Epithelial cell of esophagus (primary cell): ENCODE measurements around the gene ARMH3.

Experiments used
- DNase-seq: peaks from one replicate; pipeline ENCODE4 v3.0.0; 2010; ENCODE audit warnings: low read depth
- H3K4me3 ChIP-seq: 2 replicates; pipeline ENCODE4 v1.5.1; 2011; ENCODE audit warnings: mild to moderate bottlenecking, low read length, control low read depth
- TF ChIP-seq, protein P1 (sequence below): IDR thresholded peaks from 2 replicates; pipeline ENCODE4 v1.5.1; 2011; ENCODE audit warnings: low read depth, mild to moderate bottlenecking, low read length, control low read depth, inconsistent platforms; ENCODE audit not compliant: insufficient read depth; ENCODE audit errors: missing control alignments

ARMH3 gene

DNA sequence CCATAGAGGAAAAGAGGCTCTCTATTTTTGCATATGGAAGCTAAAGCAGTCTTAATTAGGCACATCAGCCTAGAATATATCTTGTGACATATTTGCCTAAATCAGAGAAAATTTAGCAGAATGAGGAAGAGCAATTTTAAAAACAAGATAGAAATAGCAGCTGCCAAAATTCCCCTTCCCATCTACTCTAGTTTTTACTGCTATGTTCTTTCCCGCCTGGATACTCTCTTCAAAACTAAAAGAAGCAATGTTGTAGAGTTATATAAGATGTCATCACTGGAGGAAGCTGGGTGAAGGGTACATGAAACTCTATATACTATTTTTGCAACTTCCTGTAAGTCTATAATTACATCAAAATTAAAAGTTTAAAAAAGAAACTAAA is 87.0 kb downstream of the ARMH3 start:
- TF ChIP-seq, protein P1, sequence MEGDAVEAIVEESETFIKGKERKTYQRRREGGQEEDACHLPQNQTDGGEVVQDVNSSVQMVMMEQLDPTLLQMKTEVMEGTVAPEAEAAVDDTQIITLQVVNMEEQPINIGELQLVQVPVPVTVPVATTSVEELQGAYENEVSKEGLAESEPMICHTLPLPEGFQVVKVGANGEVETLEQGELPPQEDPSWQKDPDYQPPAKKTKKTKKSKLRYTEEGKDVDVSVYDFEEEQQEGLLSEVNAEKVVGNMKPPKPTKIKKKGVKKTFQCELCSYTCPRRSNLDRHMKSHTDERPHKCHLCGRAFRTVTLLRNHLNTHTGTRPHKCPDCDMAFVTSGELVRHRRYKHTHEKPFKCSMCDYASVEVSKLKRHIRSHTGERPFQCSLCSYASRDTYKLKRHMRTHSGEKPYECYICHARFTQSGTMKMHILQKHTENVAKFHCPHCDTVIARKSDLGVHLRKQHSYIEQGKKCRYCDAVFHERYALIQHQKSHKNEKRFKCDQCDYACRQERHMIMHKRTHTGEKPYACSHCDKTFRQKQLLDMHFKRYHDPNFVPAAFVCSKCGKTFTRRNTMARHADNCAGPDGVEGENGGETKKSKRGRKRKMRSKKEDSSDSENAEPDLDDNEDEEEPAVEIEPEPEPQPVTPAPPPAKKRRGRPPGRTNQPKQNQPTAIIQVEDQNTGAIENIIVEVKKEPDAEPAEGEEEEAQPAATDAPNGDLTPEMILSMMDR: no peak
- H3K4me3 ChIP-seq: no peak overlapping the region
- no peak for DNase-seq

DNA sequence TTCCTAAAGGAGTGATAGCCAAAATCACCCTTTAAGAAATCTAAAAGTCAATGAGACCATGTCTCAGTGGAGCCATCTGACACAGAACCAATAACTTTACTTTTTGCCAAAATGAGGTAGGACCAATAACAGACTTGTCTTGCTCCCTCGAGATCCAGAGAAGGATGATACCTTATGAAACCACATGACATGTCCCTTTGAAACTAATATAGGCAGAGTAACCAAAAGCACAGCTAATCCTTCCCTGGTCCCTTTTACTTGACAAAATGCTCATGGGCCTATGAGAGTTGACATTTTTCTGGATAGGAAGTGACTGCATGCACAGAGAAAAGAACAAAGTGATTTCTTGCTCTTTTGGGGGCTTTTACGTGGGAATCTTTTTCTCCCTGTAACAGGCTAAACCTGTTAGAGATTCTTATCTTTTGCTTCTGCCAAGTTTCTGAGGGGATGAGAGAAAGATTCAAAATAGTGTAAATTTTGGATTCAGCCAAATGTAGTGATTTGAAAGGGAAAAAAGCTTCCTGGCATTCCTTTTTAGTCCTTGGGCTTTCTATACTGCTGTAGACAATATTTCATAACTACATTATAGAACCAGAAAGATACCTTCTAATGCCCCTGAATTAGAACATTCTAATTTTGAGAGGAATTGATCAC is 87.6 kb downstream of the ARMH3 start:
- DNase-seq: no peak

GRCh38 chr10:101967713-101968112 is 88.3 kb downstream of the ARMH3 start:
- peak; percentile 59 for DNase-seq
- TF ChIP-seq, protein P1: no peak
- H3K4me3 ChIP-seq: no peak overlapping the region

More for the DNA sequence above, 87.6 kb downstream of the ARMH3 start:
- TF ChIP-seq, protein P1: no peak
- H3K4me3 ChIP-seq: no peak overlapping the region

DNA sequence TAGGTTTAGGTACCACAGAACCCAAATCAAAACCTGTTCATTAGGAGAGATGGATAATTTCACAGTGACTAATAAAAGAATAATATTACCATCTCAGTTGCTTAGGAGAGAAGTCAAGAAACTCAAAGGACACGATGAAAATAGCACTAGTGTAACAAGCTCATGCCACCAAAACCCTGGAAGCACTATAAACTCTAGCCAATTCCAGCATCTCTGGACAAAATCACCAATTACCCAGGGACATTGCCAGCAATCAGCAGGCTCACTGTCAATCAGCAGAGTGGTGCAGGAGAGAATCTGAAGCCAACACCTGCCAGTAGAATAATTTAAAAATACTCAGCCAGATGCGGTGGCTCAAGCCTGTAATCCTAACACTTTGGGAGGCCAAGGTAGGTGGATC is 88.9 kb downstream of the ARMH3 start:
- no peak overlapping the region for H3K4me3 ChIP-seq
- TF ChIP-seq, protein P1: no peak
- DNase-seq: no peak

DNA sequence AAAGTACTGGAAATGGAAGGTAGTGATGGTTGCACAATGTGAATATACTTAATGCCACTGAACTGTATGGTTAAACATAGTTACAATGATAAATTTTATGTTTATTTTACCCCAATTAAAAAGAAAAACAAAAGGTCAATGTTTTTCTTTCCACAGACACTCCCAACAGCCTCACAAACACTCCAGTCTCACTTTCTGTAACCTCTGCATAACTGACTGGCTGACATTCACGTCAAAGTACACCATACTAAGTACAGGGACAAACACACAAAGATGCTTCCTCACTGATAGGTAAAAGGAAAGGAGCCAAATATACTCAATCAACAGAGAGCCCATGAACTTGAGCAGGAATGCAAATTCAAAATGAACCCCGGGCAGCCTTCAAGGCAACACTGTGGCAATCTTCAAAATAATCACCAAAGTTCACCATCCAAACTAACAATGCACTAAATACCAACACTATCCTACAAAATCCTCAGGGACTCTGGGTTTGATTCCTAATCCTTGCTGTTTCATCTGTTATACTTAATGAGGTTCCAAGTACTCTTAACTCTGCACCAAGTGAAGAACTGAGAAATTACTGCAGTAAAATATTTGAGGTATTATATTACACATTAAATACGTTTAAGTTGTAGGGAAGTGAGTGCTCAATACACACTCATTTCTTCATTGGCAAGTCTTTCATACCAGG is 90.8 kb downstream of the ARMH3 start:
- no peak for DNase-seq
- TF ChIP-seq, protein P1: no peak
- no peak overlapping the region for H3K4me3 ChIP-seq

DNA sequence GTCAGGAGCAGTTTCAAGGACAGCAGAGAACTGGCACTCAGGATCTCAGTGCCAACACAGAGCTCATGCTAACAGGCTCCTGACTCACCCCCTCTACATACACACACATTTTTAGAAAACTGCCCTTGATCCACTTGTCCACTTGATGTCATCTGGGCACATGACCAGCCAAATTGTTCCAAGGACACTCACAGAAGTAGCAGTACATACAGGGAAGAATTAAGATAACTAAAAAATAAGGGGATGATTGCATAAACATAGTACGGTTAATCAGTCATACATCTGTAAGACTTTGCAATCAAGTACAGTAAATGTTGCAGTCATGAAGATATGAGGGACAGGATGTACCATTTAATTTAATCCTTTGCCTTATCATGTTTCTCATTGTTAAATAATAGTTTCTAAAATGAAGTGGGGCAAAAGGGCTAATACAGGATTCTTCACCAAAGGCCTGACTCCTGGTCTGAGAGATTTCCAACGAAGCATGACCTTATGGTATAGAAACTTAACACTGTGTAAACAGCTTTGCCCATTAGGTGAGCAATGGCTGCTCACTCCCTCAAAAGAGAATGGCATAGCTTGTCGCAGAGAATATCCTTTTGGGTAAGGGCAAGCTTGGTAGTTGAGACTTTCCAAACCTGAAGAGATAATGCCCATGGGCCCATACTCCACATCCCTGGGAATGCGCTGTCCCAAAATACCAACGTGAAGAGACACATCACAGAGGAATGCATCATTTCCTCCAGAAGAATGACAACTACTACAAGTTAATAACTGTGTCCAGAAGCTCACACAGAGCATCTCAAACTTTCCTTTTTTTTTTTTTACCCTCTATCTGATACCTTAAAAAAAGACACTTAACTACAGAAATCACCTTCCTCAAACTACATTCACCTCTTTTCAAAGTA is 94.1 kb downstream of the ARMH3 start:
- H3K4me3 ChIP-seq: no peak overlapping the region
- peak; percentile 15 for DNase-seq
- TF ChIP-seq, protein P1: no peak
